ENCODE measurements around the gene PTPRN2.
"Not testable (repeated sequence)": the region's sequence is repeated elsewhere in the genome, so short reads cannot be mapped to it uniquely, and the experiment has no call there.

PTPRN2 gene

DNA sequence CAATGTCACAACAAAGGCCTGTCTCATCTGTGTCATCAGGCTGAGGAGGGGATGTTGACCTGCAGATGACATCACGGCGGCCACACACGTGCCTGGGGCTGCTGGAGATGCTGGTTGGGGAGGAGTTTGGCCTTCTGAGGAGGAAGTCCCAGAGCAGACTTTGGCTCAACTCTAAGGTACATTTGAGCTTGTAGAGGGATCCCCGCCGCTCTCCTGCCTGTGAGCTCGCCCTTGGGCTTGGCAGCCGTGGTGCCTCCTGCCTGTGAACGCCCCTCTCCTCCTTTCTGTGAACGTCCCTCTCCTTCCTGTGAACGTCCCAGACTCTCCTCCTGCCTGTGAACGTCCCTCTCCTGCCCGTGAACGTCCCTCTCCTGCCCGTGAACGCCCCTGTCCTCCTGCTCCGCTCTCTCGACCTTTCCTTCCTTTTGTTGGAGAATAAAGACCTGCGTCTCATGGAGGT, 1074.4 kb downstream of the PTPRN2 start:
- DNase-seq (ENCODE audit: low read depth): no peak

DNA sequence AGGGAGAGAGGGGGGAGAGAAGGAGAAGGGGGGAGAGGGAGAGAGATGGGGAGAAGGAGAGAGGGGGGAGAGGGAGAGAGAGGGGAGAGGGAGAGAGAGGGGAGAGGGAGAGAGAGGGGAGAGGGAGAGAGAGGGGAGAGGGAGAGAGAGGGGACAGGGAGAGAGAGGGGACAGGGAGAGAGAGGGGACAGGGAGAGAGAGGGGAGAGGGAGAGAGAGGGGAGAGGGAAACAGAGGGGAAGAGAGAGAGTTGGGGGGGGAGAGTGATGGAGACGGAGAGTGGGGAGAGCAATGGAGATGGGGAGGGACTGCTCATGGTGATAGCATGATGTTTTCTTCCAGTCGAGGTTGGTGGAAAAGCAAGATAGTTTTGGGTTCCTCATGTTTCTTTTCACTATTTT, 1078.4 kb downstream of the PTPRN2 start:
- no peak for DNase-seq (ENCODE audit: low read depth)

DNA sequence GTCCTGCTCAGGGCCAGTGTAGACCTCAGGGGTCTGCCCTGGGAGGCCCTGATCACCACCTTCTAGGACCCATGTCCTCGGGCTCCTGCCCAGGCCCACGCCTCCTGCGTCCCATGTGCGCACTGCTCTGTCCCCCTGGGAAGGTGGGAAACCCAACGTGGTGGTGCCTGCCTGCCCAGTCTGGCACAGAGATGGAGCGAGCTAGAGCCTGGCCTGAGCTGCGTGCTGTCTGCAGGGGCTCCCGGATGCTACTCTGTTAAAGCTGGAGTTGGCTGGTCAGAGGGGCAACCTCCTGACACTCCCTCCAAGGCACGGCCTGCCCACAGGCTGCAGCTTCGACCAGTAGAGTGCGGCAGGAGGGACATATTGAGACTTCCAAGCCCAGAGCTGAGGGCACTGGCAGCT, 1079.1 kb downstream of the PTPRN2 start:
- DNase-seq (ENCODE audit: low read depth): no peak

DNA sequence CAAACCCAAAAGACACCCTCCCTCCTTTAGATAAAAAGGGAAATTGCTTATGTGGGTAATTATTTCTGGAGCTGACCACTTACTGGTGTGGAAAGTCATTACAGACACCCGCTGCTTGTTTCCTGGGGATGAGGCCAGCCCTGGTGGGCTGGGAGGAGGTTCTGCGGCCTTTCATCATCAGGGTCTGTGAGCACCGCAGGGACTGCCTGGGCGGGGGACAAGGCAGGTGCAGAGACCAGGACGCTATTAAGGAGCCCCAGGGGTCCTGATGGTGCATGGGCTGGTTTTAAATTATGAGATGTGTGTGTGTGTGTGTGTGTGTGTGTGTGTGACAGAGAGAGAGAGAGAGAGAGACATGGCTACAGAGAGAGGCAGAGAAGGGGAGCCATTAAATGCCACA, 1079.6 kb downstream of the PTPRN2 start:
- no peak for DNase-seq (ENCODE audit: low read depth)

DNA sequence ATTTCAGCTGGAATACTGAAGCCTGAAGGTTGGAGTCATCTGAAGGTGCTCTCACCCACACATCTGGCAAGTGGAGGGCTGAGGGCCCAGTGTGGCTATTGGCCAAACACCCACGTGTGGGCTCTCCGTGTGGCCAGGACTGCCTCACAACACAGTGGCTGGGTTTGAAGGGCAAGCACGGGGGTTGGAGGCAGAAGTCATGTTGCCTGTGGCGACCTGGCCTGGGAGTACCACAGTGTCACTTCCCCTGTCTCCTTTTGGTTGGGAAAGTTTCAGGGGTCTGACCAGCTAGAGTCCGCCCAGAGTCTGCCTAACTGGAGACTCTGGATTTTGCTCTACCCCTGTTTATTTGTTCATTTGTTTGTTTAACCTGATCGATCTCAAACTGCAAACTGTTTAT, 1081.4 kb downstream of the PTPRN2 start:
- no peak for DNase-seq (ENCODE audit: low read depth)

DNA sequence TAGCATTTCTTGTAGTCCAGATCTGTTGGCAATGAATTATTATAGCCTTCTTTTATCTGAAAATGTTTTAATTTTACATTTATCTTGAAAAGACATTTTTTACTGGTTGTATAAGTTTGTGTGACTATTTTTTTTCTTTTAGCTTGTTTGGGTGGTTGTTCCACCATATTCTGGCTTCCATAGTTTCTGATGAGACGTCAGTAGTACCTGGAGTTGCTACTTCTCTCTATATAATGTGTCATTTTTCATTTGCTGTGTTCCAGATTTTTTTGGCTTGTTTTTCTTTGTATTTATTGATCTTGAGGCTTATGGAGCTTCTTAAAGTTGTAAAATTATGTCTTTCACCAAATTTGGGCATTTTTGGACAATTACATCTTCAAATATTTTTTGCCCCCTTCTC, 1082.0 kb downstream of the PTPRN2 start:
- DNase-seq (ENCODE audit: low read depth): no peak

DNA sequence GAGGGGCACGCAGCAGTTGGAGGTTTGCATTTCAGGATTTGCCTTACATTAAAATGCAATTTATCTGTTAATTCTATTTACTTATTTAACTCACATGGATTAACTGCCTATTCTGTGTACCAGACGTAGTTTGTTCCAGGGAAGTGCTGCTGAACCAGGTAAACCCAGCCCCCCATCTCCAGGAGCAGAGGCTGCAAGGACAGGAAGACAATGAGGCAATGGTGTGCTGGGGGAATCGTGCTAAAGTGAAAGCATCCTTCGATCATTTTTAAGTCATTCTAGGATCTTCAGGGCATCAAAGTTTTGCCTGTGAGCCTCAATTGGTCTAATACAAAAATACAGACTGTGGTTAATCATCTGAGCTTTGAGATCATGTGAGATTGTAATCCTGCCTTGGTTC, 1084.4 kb downstream of the PTPRN2 start:
- DNase-seq (ENCODE audit: low read depth): no peak

DNA sequence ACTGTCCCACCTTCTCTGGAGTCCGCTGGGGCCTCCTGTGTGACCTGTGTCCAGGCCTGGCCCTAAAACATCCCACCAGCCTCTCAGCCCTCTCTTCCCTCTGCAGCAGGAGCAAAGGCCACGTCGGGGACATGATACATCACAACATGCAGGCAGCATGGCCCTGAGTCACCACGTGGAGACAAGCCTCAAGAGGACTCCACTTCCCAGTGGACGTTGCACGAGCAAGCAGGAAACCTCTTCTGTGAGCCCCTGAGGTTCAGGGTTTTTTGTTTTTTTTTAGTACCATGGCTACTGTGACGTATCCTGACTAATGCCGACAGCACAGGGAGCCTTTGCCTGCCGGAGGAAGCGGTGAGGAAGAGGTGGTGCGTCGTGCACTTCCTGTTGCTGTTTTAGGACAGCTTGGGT, 1084.9 kb downstream of the PTPRN2 start:
- DNase-seq (ENCODE audit: low read depth): no peak

DNA sequence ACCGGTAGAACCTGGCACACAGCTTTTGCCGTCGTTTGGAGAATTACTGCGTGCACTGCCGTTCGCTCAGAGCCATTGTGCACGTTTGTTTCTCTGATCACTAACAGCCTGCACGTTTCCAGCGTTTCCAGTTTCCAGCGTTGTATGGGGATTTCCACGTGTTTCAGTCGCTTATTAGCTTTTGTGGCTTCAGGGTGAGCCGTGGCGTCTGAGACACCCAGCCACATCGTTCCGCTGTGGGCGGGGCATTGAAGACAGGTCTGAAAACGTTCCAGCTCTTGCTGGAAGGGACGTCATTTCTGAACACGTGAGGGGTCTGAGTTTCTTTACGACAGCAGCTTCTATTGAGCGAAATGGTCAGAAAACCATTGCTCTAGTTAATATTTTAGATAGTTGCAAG, 1086.0 kb downstream of the PTPRN2 start:
- DNase-seq (ENCODE audit: low read depth): no peak

DNA sequence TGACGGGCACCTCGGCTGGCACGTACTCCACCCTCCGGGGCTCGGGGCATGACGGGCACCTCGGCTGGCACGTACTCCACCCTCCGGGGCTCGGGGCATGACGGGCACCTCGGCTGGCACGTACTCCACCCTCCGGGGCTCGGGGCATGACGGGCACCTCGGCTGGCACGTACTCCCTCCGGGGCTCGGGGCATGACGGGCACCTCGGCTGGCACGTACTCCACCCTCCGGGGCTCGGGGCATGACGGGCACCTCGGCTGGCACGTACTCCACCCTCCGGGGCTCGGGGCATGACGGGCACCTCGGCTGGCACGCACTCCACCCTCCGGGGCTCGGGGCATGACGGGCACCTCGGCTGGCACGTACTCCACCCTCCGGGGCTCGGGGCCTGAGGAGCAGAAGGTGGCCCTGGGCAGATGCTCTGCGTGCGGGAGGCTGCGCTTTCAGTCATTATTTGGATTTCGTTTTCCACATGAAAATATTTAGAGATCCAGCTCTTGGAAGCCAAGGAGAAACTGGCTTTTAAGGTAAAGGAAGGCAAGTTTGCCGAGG, 1086.6 kb downstream of the PTPRN2 start:
- not testable (repeated sequence) for DNase-seq (ENCODE audit: low read depth)

DNA sequence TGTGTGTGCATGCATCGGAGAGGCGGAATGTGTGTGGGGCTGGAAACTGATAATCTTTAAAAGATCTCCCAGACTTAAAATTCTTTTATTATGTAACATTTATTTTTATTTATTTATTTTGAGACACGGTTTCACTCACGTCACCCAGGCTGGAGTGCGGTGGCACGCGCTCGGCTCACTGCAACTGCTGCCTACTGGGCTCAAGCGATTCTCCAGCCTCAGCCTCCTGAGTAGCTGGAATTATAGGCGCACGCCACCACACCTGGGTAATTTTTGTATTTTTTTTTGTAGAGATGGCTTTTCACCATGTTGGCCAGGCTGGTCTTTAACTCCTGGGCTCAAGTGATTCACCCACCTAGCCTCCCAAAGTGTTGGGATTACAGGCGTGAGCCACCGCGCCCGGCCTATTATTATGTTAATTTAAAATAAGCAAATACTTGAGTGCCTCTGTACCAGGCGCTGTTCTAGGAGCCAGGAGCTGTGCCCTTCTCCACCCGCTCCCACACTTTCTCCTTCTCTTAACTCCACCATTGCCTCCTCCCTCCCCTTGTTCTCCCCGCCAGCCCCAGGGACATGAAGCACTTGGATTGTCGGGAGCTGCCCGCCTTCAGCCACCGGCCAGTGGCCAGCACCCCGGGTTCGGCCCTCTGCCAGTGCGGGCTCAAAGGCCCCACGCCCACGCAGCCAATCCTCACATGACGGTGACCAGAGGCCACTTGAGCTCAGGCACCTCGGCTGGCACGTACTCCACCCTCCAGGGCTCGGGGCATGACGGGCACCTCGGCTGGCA, 1087.3 kb downstream of the PTPRN2 start:
- DNase-seq (ENCODE audit: low read depth): no peak

DNA sequence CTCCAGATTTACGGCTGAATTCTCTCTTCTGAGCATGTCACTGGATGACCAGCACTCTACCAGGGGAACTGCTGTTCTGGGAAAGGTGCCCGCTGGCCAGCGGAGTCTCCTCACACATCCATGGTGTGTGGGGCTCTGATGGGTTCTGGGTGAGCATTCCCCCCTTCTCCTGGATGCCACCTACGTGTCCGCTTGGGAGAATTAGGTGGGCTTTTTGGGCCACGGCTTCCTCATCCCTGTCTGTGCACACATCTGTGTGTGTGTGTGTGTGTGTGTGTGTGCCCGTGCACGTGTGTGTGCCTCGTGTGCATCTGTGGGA, 1087.8 kb downstream of the PTPRN2 start:
- DNase-seq (ENCODE audit: low read depth): no peak

DNA sequence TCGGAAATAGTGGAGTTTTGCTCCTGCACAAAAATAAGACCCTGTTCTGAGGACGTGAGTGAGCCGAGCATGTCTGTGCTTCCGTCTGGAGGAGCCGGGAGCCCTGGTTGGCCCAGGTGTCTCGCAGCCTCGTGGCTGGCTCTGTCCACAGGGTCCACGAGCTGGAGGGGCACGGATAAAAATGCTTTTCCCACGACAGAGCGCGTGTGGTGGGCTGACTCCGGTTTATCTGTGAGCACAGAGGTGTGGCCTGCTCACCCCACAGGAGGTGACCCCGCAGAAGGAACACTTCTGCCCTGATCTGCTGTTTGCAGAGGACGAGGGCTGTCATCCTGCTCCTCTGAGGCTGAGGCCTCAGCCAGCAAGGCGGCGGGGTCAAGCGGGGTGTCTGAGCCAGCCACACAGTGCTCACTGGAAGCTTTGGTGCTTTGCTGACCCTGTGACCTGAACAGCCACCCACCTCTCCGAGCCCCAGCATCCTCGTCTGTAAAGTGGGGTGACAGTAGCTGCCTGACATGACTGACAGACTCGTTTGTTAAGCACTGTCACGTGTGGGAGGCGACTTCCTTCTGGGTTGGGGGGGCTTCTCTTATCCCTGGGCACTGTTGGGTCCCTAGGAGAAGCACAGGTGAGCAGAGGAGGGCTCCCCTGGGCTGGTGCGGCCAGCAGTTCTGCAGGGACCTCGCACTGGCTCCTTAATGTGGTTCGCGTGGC, 1088.3 kb downstream of the PTPRN2 start:
- no peak for DNase-seq (ENCODE audit: low read depth)

DNA sequence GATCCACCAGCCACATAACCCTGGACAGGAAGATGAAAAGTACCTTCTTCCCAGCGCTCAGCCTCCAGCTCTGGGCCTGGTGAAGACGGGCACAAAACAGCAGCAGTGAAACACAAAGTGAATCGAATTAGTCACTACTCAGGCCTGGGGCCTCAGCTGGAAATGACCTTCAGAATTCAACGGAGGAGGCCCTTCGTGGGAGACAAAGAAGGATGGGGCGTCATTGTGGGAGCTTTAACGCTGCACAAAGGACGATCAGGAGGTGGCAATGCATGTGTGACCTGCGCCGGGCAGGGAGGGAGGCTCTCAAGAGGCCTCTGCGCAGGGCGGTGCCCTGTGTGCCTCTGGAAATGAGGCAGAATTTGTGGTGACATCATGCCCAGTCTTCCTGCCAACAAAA, 1089.0 kb downstream of the PTPRN2 start:
- DNase-seq (ENCODE audit: low read depth): no peak

DNA sequence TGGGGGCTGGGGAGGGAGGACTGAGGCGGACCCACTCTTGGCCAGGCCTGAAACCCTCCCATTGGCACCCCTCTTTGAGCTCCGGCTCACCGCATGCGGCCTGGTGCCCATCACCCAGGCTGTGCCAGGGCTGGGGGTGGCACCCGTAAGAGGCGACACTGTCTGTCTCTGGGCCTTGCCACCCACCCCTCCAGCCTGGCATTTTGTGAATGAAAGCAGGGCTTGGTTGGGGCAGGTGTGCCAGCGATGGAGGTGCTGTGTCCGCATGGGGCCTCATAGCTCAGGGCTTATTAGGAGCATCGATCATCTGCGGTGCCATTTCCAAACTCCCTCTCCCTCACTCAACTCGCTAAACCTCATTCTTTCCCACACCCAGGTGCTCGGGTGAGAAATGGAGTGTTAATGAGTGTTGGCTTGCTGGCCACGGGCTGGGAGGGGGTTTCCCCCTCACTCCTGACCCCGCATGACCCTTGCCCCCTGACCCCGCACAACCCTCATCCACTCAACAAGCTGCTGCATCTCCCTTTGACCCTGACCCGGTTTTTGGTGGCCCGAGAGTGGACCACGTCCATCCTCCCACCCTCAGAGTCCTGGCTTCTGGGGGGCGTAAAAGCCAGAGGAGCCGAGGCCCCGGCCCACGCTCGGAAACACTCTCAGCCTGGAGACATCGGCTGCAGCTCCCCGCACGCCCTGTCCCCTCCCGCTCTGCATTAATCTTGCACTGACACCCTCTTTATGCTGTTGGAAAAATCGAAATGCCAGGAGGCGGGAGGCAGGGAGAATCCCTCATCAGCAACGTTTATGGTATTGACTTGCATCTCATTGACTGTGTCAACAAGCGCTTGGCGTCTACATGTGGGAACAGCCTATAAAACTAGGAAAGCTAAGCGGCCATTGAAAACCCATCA, 1089.6 kb downstream of the PTPRN2 start:
- no peak for DNase-seq (ENCODE audit: low read depth)

DNA sequence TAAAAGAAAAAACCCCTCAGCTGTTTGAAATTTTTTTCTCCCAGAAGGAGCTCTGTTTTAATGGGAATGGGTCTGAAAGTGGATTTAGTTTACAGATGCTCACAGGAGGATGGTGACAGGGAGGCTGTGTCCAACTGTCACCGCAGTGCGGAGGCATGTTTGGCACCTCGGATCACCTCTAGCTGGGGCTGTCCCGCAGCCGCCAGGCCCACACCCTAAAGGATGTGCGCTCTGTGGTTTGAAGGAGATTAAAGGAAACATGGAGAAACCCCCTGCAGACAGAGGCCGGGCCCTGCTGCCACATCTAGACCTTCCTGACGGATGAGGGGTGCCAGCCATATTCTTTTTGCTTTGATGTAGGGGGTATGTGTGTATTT, 1090.3 kb downstream of the PTPRN2 start:
- DNase-seq (ENCODE audit: low read depth): no peak

DNA sequence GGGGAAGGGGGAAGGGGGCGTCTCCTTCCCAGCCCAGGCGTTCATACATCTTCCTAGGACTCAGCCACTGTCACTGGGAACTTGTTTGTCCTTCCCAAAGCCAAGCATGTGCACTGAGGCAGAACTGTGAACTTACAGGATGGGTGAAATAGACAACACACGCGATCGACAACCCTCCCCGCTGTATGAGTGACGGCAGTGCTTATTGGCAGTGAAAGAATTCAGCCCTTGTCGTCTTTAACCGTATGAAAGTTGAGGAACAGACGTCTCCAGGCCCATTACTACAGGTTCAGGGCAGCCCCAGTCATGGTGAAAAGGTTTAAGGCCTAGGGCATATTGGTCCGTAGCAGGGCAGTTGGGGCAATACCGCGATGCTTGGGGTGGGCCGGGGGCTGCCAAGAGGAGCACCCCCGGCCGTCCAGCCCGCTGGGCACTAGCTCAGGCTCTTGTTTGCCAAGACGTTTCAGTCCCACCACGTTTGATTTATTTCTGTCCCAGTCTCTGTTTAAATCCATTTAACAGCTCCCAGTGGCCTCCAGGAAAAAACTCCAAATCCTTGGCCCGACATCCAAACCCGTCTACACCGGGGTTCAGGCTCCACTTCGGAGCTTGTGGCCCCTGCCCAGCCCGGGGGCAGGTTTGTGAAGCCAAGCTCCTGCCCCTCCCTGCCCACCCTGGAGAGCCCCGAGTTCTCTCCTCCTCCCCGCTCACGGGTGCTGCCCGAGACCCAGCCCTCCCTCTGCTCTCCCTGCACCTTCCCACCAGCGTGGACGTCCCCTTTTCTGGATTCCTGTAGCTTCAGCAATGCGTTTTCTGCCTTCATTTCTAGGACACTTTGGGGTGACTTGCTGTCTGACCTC, 1091.0 kb downstream of the PTPRN2 start:
- DNase-seq (ENCODE audit: low read depth): no peak

DNA sequence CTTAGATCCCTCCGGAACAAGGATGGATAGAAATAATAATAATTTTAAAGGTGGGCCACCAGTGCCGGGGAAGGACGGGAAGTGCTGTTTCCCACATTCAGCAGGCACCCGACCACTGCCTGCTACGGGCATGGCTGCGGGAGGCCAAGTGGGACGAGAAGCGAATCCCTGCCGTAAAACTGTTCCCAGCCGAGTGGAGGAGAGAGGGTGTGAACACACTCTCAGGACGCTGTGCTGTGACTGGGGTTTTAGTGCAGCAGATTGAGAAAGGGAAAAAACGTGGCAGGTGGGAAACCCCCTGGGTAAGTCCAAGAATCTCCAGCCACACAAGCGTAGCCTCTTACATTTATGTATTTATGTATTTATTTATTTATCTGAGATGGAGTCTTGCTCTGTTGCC, 1092.0 kb downstream of the PTPRN2 start:
- DNase-seq (ENCODE audit: low read depth): no peak

DNA sequence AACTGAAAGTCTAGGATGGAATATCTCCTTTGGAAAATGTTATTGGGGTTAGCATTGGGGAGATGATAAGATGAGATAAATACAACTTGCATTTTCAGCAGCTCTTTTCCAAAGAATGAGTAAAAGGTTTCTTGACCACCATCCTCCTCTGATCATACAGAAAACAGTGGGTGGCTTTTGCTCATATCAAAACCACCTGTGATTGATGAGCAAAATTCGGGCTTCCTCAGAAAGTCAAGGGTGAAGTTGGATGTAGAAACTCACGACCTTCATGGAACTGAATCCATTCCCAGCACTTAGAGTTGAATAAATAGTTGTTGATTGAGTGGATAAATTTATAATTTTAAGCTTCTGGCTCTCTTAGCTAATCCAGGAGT, 1092.5 kb downstream of the PTPRN2 start:
- DNase-seq (ENCODE audit: low read depth): no peak

DNA sequence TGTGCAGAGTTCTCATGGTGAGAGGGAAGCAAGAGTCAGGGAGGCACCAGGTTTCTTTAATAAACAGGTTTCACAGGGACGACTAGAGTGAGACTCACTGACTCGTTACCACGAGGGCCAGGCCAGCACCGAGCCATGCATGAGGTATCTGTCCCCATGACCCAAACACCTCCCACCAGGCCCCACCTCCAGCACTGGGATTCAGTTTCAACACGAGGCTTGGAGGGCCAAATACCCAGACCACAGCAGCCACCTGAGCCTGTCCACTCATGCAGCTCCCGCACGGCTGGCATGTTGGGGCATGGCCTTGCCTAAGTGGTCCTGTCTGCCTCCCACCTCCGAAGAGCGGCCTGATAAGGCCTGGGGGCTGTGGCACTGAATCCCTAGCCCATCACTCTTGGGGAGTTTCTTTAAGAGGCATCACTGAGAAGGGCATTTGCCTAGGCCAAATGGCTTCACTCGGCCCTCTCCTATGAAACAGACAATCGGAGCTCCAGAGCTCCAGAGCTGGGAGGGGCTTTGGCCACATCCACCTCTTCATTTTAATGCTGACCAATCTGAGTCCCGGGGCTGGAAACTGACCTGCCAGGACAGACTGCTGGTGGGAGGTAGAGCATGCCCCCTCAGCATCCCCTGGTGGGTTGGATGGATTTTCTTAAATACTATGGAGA, 1093.0 kb downstream of the PTPRN2 start:
- DNase-seq (ENCODE audit: low read depth): no peak

DNA sequence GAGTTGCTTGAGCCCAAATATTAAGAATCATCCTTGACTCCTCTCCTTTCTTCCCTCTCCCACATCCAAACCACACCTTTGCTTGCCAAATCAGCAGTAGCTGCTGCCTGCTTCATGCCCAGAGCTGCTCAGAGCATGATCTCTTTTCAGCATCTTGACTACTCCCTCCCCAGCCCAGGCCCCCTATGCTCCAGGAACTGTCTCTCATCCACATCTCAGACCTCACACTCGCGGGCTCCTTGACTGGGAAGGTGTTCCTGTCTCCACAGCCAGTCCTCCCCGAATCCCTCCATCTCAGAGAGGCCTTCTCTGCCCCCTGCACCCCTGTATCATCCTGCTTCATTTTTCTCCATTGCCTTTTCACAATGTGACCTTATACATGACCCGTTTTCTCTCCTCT, 1093.8 kb downstream of the PTPRN2 start:
- no peak for DNase-seq (ENCODE audit: low read depth)

All from CMK (cell line).